Ovary (tissue), 9 donors: ENCODE data around the gene HES4. TPM values are rescaled to one million over a fixed set of nuclear protein-coding genes. Genes with fewer than 3 reads are reported as not detected.

Experiments used
- DNase-seq, 5 donors: peaks; one replicate each; pipeline ENCODE4 v3.0.0-alpha.2; 2019 to 2020
- H3K27ac ChIP-seq, 2 donors: fragments of 200-600 bp; one replicate each; pipeline versions ENCODE4 v1.5.1 to v1.8.0; 2019 to 2022
- H3K27me3 ChIP-seq: fragments of 200-600 bp; one replicate; pipeline ENCODE4 v1.8.0; 2022
- H3K36me3 ChIP-seq: fragments of 200-600 bp; sonication (generic); one replicate; pipeline ENCODE4 v1.5.1; 2019
- H3K4me1 ChIP-seq: one replicate; pipeline ENCODE4 v1.8.1; 2013; ENCODE audit warnings: mild to moderate bottlenecking, moderate library complexity; ENCODE audit not compliant: insufficient read depth
- H3K4me3 ChIP-seq: fragments of 200-600 bp; sonication (generic); one replicate; pipeline ENCODE4 v1.5.1; 2017
- H3K9me3 ChIP-seq, 2 donors: fragments of 200-600 bp in 1 of 2; sonication (generic) in 1 of 2; one replicate each; pipeline versions ENCODE4 v1.5.1 to v1.8.1; 2013 to 2019; ENCODE audit warnings: mild to moderate bottlenecking in 1 of 2, moderate library complexity in 1 of 2
- EP300 ChIP-seq: sonication (generic); formaldehyde crosslinking; IDR thresholded peaks from one replicate; pipeline ENCODE4 v1.6.1; 2017; ENCODE audit warnings: antibody characterized with exemption
- POLR2A ChIP-seq: fragments of 450-650 bp; IDR thresholded peaks from one replicate; pipeline ENCODE4 v1.6.1; 2017; ENCODE audit warnings: antibody characterized with exemption, mild to moderate bottlenecking, moderate library complexity
- WGBS, 3 donors: extraction: QIAGEN DNeasy Blood & Tissue Kit in 1 of 3; methylation state at CpG; one replicate each; pipeline versions ENCODE4 v1.1.5 to v1.1.7; 2013 to 2017; 5-methylcytosine and 5-hydroxymethylcytosine counted together
- intact Hi-C, 4 donors: fragments of 100-400 bp; cut with DNase I; formaldehyde crosslinking; loops; one replicate each; pipeline versions ENCODE4 v1.11.0 to v1.15.1; 2022 to 2023
- polyA plus RNA-seq, 2 donors: library from polyadenylated mRNA; stranded (reverse); fragments of 200-250 nt in 1 of 2; fragments of 350-450 nt in 1 of 2; fragmentation: Illumina TruSeq in 1 of 2; extraction: RNeasy Lipid Tissue Mini Kit (QIAGEN cat#74804) in 1 of 2; gene quantifications; one replicate each; pipeline ENCODE4 v1.2.3, GENCODE V29; 2013 to 2014
- total RNA-seq, 7 donors: library from RNA; depleted of rRNA in 2 of 7; stranded (reverse); fragments of >200 nt in 2 of 7; fragmentation: NEBNext Ultra II Directional in 3 of 7; extraction: Animal tissue kit (Norgen Biotek cat#: 25700) in 3 of 7; gene quantifications; one replicate each; pipeline versions ENCODE4 v1.1.0 to v1.2.4, GENCODE V29; 2016 to 2023
- TF ChIP-seq, protein P1 (sequence below), 3 donors: fragments of 450-650 bp in 2 of 3; fragments of 200-600 bp in 1 of 3; IDR thresholded peaks; one replicate each; pipeline versions ENCODE4 v1.5.1 to v1.8.0; 2016 to 2022; ENCODE audit warnings: antibody characterized with exemption in 3 of 3, mild to moderate bottlenecking in 1 of 3
- donor health status: DM: no; HTN: no; CAD: no; lungs with moderate emphysema.
- donor health status: DM: no; HTN: no; CAD: no.
- donor health status: Bipolar disorder and iron deficiency.
- donor health status: DM: yes; HTN: yes; CAD: no.
- donor health status: DM: no; HTN: no; CAD: no.
- donor health status: DM: yes; HTN: yes; CAD: no.

Gene HES4
- total and polyA plus RNA-seq, 9 donors = 4.5 to 76.2 (median 7.3) TPM; not detected in 1

GRCh38 chr1:1041092-1041523 lies 41.2 kb upstream of the HES4 start:
- Histone ChIP-seq H3K4me1 (peaks cover 6% of the 10 kb centered on the region), H3K36me3 (no peaks in the 10 kb centered on the region), H3K27me3 (no peaks in the 10 kb centered on the region), H3K4me3 (no peak overlapping the region), H3K9me3 (no peaks in the 10 kb centered on the region), H3K27ac (no peak overlapping the region)
- 39 to 67% (median 45%) methylated on average over 33 to 56 of the region's 60 CpGs for WGBS, 3 donors
- intact Hi-C loops = loop anchor here in 1 of 4 donors (10.0 kb wide), 1 partner anchor 254 kb away; no protein-coding TSS in a partner anchor
- DNase-seq = peak in 1 of 5 donors; percentile 53
- TF ChIP-seq POLR2A (no peak), EP300 (no peak)
- TF ChIP-seq, protein P1, sequence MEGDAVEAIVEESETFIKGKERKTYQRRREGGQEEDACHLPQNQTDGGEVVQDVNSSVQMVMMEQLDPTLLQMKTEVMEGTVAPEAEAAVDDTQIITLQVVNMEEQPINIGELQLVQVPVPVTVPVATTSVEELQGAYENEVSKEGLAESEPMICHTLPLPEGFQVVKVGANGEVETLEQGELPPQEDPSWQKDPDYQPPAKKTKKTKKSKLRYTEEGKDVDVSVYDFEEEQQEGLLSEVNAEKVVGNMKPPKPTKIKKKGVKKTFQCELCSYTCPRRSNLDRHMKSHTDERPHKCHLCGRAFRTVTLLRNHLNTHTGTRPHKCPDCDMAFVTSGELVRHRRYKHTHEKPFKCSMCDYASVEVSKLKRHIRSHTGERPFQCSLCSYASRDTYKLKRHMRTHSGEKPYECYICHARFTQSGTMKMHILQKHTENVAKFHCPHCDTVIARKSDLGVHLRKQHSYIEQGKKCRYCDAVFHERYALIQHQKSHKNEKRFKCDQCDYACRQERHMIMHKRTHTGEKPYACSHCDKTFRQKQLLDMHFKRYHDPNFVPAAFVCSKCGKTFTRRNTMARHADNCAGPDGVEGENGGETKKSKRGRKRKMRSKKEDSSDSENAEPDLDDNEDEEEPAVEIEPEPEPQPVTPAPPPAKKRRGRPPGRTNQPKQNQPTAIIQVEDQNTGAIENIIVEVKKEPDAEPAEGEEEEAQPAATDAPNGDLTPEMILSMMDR (IDR thresholded peaks at IDR 0.05) = no peak

- intact Hi-C loops = loop anchor here in 1 of 4 donors (10.0 kb wide), 1 partner anchor 255 kb away; no protein-coding TSS in a partner anchor
- H3K36me3 ChIP-seq = no peaks in the 10 kb centered on the region
- H3K9me3 ChIP-seq = no peaks in the 10 kb centered on the region
- H3K27ac ChIP-seq = no peak overlapping the region
- H3K4me1 ChIP-seq = peaks cover 6% of the 10 kb centered on the region
- no peaks in the 10 kb centered on the region for H3K27me3 ChIP-seq
- peak overlapping the region; percentile 7 for H3K4me3 ChIP-seq
- no peak for TF ChIP-seq EP300
- TF ChIP-seq, protein P1 (IDR thresholded peaks at IDR 0.05) = no peak
- TF ChIP-seq POLR2A = no peak
- WGBS, 3 donors = 3 to 6% (median 4%) methylated on average over 59 to 99 of the region's 99 CpGs
- DNase-seq = peak; percentile 61 to 79 (median 75)
Measured at GRCh38 chr1:1040004-1040991, 40.4 kb upstream of the HES4 start.

GRCh38 chr1:1039145-1039910 lies 39.4 kb upstream of the HES4 start:
- H3K4me3 ChIP-seq = no peak overlapping the region

GRCh38 chr1:1038694-1039093 lies 38.8 kb upstream of the HES4 start:
- intact Hi-C loops = no loop called here
- no peak for DNase-seq
- 93% methylated on average over 6 of the region's 6 CpGs for WGBS, 3 donors

More at GRCh38 chr1:1039145-1039910, 39.4 kb upstream of the HES4 start:
- Histone ChIP-seq H3K9me3 (no peaks in the 10 kb centered on the region), H3K4me1 (peaks cover 6% of the 10 kb centered on the region), H3K27ac (no peak overlapping the region), H3K36me3 (no peaks in the 10 kb centered on the region), H3K27me3 (no peaks in the 10 kb centered on the region)
- DNase-seq = no peak
- 28 to 46% (median 33%) methylated on average over 16 to 17 of the region's 17 CpGs for WGBS, 3 donors
- TF ChIP-seq EP300 (no peak), POLR2A (no peak)
- TF ChIP-seq, protein P1 (IDR thresholded peaks at IDR 0.05) = no peak
- intact Hi-C loops = no loop called here

More at GRCh38 chr1:1038694-1039093, 38.8 kb upstream of the HES4 start:
- Histone ChIP-seq H3K9me3 (no peaks in the 10 kb centered on the region), H3K36me3 (no peaks in the 10 kb centered on the region), H3K4me3 (no peak overlapping the region), H3K27me3 (no peaks in the 10 kb centered on the region), H3K27ac (no peak overlapping the region), H3K4me1 (peaks cover 6% of the 10 kb centered on the region)
- TF ChIP-seq EP300 = no peak
- TF ChIP-seq, protein P1 (IDR thresholded peaks at IDR 0.05) = no peak
- TF ChIP-seq POLR2A = no peak
